K562 (cell line): ENCODE measurements around the gene GPX6. TPM values are rescaled to one million over a fixed set of nuclear protein-coding genes. Genes with fewer than 3 reads are reported as not detected.

Experiments used
- FOXK2 ChIP-seq, 2 experiments: fragments of 450-650 bp; IDR thresholded peaks in 1 of 2; conservative IDR thresholded peaks in 1 of 2; 2 replicates each; pipeline ENCODE4 v1.6.1; 2016; ENCODE audit warnings: low read depth in 2 of 2, mild to moderate bottlenecking in 1 of 2
- KAT2B ChIP-seq: IDR thresholded peaks from one replicate; pipeline ENCODE4 v1.6.1; 2012; ENCODE audit warnings: low read depth, mild to moderate bottlenecking, control low read depth, inconsistent platforms, low read length, moderate library complexity
- MAZ ChIP-seq, 2 experiments: fragments of 450-650 bp in 1 of 2; sonication (generic) in 1 of 2; formaldehyde crosslinking; IDR thresholded peaks in 1 of 2; conservative IDR thresholded peaks in 1 of 2; 2 replicates each; pipeline versions ENCODE4 v1.4.0 to v1.5.0; 2020; ENCODE audit warnings: mild to moderate bottlenecking in 1 of 2, missing genetic modification reagents in 1 of 2
- NFE2L1 ChIP-seq: fragments of 450-650 bp; IDR thresholded peaks from 2 replicates; pipeline ENCODE4 v1.6.1; 2016; ENCODE audit warnings: missing genetic modification characterization, low read depth, mild to moderate bottlenecking, missing compliant biosample characterization, moderate library complexity, borderline replicate concordance
- RBBP5 ChIP-seq: fragments of 200-600 bp; sonication (generic); IDR thresholded peaks from 2 replicates; pipeline ENCODE4 v1.6.1; 2012; ENCODE audit warnings: borderline replicate concordance, mild to moderate bottlenecking, low read length, control low read depth, inconsistent platforms; ENCODE audit not compliant: insufficient read depth, poor library complexity, severe bottlenecking
- SIN3A ChIP-seq, 2 experiments: fragments of 150-350 bp in 1 of 2; IDR thresholded peaks; 2 replicates each; pipeline ENCODE4 v1.6.1; 2011 to 2016; ENCODE audit warnings: borderline replicate concordance in 2 of 2, low read depth in 2 of 2, low read length in 2 of 2, mild to moderate bottlenecking in 2 of 2, moderate library complexity in 2 of 2; ENCODE audit not compliant: control insufficient read depth in 1 of 2
- SMAD3 ChIP-seq: fragments of 450-650 bp; formaldehyde crosslinking; conservative IDR thresholded peaks from 2 replicates; pipeline ENCODE4 v1.4.0; 2020; ENCODE audit warnings: mild to moderate bottlenecking
- TEAD4 ChIP-seq, 2 experiments: sonication (generic) in 1 of 2; formaldehyde crosslinking in 1 of 2; IDR thresholded peaks; 2 replicates each; pipeline versions ENCODE4 v1.6.1 to v1.8.0; 2012 to 2022; ENCODE audit warnings: borderline replicate concordance in 1 of 2, inconsistent platforms in 1 of 2, low read length in 1 of 2, mild to moderate bottlenecking in 1 of 2, missing genetic modification reagents in 1 of 2
- ZBED1 ChIP-seq: IDR thresholded peaks from 2 replicates; pipeline ENCODE4 v1.6.1; 2014
- polyA plus RNA-seq, 8 experiments: library from polyadenylated mRNA; depleted of rRNA in 4 of 8; stranded (reverse) in 5 of 8; unstranded in 3 of 8; fragments of >200 nt; fragmentation: Nextera tagmentation in 2 of 8; fragmentation: Illumina TruSeq in 1 of 8; extraction: Ambion mirVana in 2 of 8; extraction: Trizol in 1 of 8; gene quantifications; 2 replicates each; pipeline versions ENCODE4 v1.2.1 to v1.2.3, GENCODE V29; 2011 to 2014; ENCODE audit warnings: inconsistent platforms in 1 of 8, missing spikeins in 1 of 8
- total RNA-seq, 7 experiments: library from RNA; depleted of rRNA in 6 of 7; stranded (reverse); fragments of >200 nt in 6 of 7; fragmentation: Illumina TruSeq in 2 of 7; extraction: Trizol in 2 of 7; gene quantifications; 2 replicates each; pipeline versions ENCODE4 v1.2.1 to v1.2.3, GENCODE V29; 2011 to 2021; ENCODE audit warnings: low replicate concordance in 1 of 7
- TF ChIP-seq, protein P1 (sequence below), 2 experiments: fragments of 450-650 bp; formaldehyde crosslinking in 1 of 2; IDR thresholded peaks; 2 replicates each; pipeline versions ENCODE4 v1.4.0 to v1.6.1; 2014 to 2020; ENCODE audit warnings: mild to moderate bottlenecking in 2 of 2, borderline replicate concordance in 1 of 2, low read depth in 1 of 2
- TF ChIP-seq, protein P2 (sequence below), 2 experiments: fragments of 450-650 bp in 1 of 2; sonication (generic) in 1 of 2; formaldehyde crosslinking; conservative IDR thresholded peaks; 2 replicates each; pipeline versions ENCODE4 v1.4.0 to v1.8.1; 2020 to 2022; ENCODE audit warnings: mild to moderate bottlenecking in 1 of 2, missing genetic modification reagents in 1 of 2
- TF ChIP-seq, protein P3 (sequence below): sonication (generic); IDR thresholded peaks from 2 replicates; pipeline ENCODE4 v1.6.1; 2016
- TF ChIP-seq, protein P4 (sequence below): IDR thresholded peaks from 2 replicates; pipeline ENCODE4 v1.6.1; 2011; ENCODE audit warnings: borderline replicate concordance, low read depth, mild to moderate bottlenecking, moderate library complexity, low read length; ENCODE audit not compliant: insufficient read depth, poor library complexity, severe bottlenecking

GPX6 gene
- total and polyA plus RNA-seq, 9 of the 15 experiments (the other 6 are each of a cell fraction or from before 2014, with no cell fraction given): not detected

DNA sequence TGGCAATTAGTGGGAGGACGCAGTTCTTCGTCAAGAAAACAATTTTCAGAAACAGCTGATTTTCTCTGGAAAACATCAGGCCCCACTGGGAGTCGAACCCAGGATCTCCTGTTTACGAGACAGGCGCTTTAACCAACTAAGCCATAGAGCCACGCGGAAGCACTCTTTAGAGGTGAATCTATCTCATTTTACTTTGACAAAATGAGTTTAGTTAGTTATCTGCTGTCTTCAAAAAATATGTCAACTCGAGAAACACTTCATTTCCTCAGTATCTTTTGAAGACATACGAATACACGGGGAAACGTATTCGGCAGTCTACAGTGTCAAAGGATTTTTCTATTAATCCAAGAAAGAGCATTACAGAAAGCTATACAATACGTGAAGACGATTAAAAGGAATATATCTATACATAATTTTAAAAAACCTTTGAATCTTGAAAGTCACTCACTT lies 26.7 kb downstream of the GPX6 start (continued):
- TF ChIP-seq MAZ (CRISPR knock-in tag; conservative IDR thresholded peaks at IDR 0.05 in 1 of 2, IDR thresholded peaks at IDR 0.05 in 1 of 2): no peak; a peak in 2 of 4 replicates
- TF ChIP-seq, protein P1, sequence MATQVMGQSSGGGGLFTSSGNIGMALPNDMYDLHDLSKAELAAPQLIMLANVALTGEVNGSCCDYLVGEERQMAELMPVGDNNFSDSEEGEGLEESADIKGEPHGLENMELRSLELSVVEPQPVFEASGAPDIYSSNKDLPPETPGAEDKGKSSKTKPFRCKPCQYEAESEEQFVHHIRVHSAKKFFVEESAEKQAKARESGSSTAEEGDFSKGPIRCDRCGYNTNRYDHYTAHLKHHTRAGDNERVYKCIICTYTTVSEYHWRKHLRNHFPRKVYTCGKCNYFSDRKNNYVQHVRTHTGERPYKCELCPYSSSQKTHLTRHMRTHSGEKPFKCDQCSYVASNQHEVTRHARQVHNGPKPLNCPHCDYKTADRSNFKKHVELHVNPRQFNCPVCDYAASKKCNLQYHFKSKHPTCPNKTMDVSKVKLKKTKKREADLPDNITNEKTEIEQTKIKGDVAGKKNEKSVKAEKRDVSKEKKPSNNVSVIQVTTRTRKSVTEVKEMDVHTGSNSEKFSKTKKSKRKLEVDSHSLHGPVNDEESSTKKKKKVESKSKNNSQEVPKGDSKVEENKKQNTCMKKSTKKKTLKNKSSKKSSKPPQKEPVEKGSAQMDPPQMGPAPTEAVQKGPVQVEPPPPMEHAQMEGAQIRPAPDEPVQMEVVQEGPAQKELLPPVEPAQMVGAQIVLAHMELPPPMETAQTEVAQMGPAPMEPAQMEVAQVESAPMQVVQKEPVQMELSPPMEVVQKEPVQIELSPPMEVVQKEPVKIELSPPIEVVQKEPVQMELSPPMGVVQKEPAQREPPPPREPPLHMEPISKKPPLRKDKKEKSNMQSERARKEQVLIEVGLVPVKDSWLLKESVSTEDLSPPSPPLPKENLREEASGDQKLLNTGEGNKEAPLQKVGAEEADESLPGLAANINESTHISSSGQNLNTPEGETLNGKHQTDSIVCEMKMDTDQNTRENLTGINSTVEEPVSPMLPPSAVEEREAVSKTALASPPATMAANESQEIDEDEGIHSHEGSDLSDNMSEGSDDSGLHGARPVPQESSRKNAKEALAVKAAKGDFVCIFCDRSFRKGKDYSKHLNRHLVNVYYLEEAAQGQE (IDR thresholded peaks at IDR 0.05; ENCODE audit: borderline replicate concordance): no peak
- TF ChIP-seq, protein P1 (CRISPR knock-in tag; IDR thresholded peaks at IDR 0.05; ENCODE audit: low read depth): 0 out of 2 replicates have a peak, but pooled peaks have one; percentile 12
- TF ChIP-seq SIN3A (IDR thresholded peaks at IDR 0.05; ENCODE audit: borderline replicate concordance in 2 of 2, control insufficient read depth in 1 of 2, low read depth in 2 of 2, low read length in 2 of 2): 0 out of 4 replicates have a peak, but pooled peaks of 1 of the 2 experiments have one; percentile 35
- TF ChIP-seq, protein P2, sequence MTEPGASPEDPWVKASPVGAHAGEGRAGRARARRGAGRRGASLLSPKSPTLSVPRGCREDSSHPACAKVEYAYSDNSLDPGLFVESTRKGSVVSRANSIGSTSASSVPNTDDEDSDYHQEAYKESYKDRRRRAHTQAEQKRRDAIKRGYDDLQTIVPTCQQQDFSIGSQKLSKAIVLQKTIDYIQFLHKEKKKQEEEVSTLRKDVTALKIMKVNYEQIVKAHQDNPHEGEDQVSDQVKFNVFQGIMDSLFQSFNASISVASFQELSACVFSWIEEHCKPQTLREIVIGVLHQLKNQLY (CRISPR knock-in tag; conservative IDR thresholded peaks at IDR 0.05): 0 out of 4 replicates have a peak, but pooled peaks of 1 of the 2 experiments have one; percentile 9
- no peak for TF ChIP-seq RBBP5
- peak; percentile 48 to 70; a peak in 3 of 4 replicates for TF ChIP-seq FOXK2 (conservative IDR thresholded peaks at IDR 0.05 in 1 of 2, IDR thresholded peaks at IDR 0.05 in 1 of 2; ENCODE audit: low read depth in 2 of 2)
- no peak for TF ChIP-seq NFE2L1
- no peak for TF ChIP-seq ZBED1
- TF ChIP-seq TEAD4 (IDR thresholded peaks at IDR 0.05; ENCODE audit: low read length): peak; percentile 88
- no peak for TF ChIP-seq TEAD4 (CRISPR knock-in tag; IDR thresholded peaks at IDR 0.05; ENCODE audit: borderline replicate concordance)
- no peak for TF ChIP-seq KAT2B
- TF ChIP-seq SMAD3 (CRISPR knock-in tag): peak; percentile 72
- TF ChIP-seq, protein P3, sequence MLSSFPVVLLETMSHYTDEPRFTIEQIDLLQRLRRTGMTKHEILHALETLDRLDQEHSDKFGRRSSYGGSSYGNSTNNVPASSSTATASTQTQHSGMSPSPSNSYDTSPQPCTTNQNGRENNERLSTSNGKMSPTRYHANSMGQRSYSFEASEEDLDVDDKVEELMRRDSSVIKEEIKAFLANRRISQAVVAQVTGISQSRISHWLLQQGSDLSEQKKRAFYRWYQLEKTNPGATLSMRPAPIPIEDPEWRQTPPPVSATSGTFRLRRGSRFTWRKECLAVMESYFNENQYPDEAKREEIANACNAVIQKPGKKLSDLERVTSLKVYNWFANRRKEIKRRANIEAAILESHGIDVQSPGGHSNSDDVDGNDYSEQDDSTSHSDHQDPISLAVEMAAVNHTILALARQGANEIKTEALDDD: peak; percentile 93
- TF ChIP-seq, protein P4, sequence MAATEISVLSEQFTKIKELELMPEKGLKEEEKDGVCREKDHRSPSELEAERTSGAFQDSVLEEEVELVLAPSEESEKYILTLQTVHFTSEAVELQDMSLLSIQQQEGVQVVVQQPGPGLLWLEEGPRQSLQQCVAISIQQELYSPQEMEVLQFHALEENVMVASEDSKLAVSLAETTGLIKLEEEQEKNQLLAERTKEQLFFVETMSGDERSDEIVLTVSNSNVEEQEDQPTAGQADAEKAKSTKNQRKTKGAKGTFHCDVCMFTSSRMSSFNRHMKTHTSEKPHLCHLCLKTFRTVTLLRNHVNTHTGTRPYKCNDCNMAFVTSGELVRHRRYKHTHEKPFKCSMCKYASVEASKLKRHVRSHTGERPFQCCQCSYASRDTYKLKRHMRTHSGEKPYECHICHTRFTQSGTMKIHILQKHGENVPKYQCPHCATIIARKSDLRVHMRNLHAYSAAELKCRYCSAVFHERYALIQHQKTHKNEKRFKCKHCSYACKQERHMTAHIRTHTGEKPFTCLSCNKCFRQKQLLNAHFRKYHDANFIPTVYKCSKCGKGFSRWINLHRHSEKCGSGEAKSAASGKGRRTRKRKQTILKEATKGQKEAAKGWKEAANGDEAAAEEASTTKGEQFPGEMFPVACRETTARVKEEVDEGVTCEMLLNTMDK: no peak
